HG03575 (cell line): ENCODE measurements around the gene NKX2-4.
"Not testable (repeated sequence)": the region's sequence is repeated elsewhere in the genome, so short reads cannot be mapped to it uniquely, and the experiment has no call there.

ENCODE experiments used
- ATAC-seq: cut with Tn5 transposase; IDR thresholded peaks from one replicate; pipeline ENCODE4 v1.9.1; 2021; ENCODE audit not compliant: unreplicated experiment, insufficient number of reproducible peaks, low FRiP score; ENCODE audit errors: extremely low read depth

The NKX2-4 gene

GRCh38 chr20:21397341-21398108, at the start of gene NKX2-4:
TSS of gene NKX2-4 (minus strand) at chr20:21397526. CDS start at chr20:21397399, 127 bp downstream.
- ATAC-seq: no peak

- ATAC-seq: no peak
Observed at GRCh38 chr20:21437816-21438215, 40.5 kb upstream of the NKX2-4 start.

DNA sequence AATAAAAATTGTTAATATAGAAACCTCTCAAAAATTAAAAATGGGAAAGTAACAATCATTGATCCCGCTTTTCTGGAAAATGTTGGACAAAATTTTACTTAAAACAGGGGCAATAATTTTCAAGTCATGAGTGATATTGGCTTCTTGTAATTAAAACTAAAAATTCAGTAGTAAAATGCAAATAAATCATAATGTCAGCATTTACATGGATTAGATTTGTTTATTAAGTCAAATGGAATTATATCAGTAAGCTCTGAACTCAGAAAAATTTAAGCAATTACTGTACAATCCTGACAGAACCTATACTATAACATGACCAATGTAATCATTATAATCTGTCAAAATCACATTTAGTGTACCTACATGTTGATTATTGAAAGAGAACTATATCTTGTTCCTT, 39.9 kb upstream of the NKX2-4 start:
- no peak for ATAC-seq

DNA sequence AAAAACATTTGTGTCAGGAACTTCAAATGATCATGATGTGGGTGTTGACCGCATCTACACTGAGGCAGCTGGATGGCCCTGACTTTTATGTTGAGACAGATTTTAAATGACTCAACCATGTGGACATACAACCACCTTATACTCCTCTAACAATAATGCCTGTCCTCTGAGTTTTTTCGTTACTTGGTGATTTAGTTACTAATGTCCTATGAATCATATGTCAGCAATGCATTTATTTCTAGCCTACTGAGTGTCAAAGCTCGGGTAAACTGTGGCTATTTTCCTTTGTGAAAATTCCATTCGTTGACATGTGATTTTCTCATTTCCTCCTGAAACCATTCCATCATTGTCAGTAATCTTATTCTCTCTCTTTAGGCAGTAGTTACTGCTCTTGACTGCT, 38.9 kb upstream of the NKX2-4 start:
- ATAC-seq: no peak

DNA sequence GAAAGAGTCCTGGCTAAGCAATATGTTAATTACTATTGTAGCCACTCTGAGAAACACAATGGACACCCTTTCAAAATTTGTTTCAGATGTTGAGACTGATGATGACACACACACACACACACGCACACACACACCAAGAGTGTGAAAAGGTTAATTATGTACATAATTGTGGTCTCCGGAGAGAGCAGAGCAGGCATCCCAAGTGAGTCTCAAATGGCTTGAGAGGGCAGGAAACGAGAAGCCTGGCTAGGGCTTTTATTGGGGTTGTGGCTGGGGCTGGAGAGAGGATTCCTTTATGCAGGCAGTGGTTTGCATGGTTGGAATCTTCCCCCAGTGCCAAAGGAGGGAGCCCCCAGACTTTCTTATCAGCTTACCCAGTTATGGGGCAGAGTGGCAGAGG, 38.2 kb upstream of the NKX2-4 start:
- ATAC-seq: no peak

DNA sequence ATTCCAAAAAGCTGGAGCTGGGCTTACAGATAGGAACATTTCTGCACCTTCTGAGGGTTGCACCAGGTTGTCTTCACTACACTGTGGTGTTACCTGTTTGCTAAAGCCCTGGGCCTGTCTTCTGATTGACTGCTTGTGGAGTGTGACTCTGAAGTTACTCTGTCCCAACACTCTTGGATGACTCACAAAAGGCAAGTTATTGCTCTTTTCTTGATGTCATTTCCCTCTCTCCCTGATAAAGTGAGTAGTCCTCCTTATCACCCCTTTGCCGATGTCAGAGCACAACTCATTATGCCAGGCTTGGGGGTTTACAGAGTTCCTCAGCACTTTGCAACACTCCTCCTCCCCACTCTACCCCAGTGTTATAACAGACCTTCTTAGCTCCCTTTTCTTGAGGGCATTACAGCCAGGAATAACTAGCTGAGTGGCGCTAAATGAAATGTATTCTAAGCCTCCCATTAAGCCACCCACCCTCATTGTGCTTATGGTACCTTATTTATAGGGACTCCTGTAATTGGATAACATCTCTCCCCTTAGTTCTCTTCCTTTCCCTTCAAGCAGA, 36.1 kb upstream of the NKX2-4 start:
- ATAC-seq: no peak

GRCh38 chr20:21432911-21433310, 35.6 kb upstream of the NKX2-4 start:
- no peak for ATAC-seq

DNA sequence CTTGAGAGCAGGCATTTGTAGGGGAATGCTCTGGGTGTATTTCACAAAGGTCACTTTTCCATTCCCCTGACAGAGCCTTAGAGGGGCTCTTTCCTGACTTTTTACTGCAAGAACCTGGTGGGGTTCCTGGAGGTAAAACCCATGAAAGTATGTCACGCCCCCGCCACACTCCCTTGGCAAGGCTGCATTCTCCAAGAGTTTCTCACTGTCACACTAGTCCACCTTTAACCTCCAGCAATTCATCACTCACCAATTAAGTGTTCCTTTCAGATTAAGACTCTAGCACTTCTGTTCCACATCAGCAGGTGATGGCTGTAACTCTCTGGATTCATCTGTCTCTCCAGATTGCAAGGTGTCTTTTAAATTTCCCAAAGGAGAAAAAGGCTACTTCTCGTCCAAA, 32.7 kb upstream of the NKX2-4 start:
- ATAC-seq: no peak

GRCh38 chr20:21424846-21425245, 27.5 kb upstream of the NKX2-4 start:
- ATAC-seq: no peak

- ATAC-seq: not testable (repeated sequence)
Observed at GRCh38 chr20:21423712-21424111, 26.4 kb upstream of the NKX2-4 start.

DNA sequence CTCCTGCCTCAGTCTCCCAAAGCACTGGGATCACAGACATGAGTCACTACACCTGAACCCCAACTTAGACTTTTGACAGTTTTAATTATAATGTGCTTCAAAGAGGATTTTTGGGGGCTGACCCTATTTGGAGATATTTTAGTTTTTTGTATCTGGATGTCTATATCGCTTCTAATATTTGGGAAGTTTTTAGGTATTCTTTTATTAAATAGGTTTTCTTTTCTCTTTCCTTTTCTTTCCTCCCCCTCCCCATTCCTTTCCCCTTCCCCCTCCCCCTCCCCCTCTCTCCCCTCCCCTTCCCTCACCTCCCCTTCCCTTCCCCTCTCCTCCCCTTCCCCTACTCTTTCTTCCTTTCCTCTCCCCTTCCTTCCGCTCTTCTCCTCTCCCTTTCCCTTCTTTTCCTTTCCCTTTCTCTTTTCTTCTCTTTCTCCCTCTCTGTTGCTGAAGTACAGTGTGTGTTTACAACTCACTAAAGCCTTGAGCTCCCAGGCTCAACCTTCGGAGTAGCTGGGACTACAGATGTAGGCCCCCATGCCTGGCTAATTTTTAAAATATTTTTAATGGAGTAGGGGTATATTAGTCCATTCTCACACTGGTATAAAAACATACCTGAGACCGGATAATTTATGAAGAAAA, 24.4 kb upstream of the NKX2-4 start:
- ATAC-seq: no peak

DNA sequence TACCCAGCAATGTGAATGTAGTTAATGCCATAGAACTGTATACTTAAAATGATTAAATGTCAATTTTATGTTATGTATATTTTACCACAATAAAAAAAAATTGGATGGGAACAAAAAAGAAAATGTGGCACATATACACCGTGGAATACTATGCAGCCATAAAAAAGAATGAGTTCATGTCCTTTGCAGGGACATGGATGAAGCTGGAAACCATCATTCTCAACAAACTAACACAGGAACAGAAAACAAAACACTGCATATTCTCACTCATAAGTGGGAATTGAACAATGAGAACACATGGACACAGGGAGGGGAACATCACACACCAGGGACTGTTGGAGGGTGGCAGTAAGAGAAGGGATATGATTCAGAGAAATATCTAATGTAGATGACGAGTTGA, 21.8 kb upstream of the NKX2-4 start:
- ATAC-seq: not testable (repeated sequence)

DNA sequence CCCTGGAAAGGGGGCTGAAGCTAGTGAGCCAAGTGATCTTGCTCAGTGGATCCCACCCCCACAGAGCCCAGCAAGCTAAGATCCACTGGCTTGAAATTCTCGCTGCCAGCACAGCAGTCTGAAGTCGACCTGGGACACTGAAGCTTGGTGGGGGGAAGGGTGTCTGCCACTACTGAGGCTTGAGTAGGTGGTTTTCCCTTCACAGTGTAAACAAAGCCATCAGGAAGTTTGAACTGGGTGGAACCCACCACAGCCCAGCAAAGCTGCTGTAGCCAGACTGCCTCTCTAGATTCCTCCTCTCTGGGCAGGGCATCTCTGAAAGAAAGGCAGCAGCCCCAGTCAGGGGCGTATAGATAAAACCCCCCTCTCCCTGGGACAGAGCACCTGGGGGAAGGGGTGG, 16.7 kb upstream of the NKX2-4 start:
- not testable (repeated sequence) for ATAC-seq

GRCh38 chr20:21411725-21412124, 14.4 kb upstream of the NKX2-4 start:
- ATAC-seq: no peak

GRCh38 chr20:21399005-21399475, 1.7 kb upstream of the NKX2-4 start:
- ATAC-seq: no peak

- no peak for ATAC-seq
Observed at GRCh38 chr20:21398109-21399004, 1.0 kb upstream of the NKX2-4 start.

- no peak for ATAC-seq
Observed at GRCh38 chr20:21396599-21397340, 556 bp downstream of the NKX2-4 start.

DNA sequence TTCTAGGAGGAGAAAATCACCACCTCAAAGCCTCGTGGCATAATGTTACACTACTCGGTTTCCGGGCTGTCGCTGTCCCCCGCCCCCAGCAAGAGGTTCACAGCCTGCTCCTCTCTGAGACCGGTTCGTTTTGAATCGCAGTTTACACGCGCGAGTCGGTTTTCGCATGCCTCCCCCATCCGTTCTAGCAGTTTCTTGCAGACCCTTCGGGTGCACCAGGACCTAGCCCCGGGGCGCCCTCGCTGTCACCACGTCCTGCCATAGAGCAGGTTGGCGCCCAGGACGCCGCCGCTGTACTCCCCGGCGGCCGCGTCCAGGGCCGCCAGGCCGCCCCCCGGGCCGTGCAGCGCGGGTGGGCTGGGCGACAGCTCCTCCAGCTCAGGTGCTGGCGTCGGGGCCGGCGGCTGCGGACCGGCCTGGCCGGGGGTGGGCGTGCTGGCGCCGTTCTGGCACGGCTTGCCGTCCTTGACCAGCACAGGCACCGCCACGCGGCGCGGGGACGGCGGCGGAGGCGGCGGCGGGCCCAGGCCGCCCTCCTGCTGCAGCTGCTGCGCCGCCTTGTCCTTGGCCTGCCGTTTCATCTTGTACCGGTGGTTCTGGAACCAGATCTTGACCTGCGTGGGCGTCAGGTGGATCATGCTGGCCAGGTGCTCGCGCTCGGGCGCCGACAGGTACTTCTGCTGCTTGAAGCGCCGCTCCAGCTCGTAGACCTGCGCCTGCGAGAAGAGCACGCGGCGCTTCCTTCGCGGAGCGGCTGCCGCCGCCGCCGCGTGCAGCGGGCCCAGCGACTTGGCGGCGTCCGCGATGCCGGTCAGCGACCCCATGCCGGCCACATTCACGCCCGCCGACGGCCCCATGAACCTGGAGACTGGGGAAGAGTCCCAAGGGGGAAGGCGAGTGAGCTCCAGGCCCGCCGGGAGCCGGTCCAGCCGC, 1.4 kb downstream of the NKX2-4 start:
- ATAC-seq: no peak
